AG09309 (cell line): ENCODE data around the gene RHOBTB1.

Experiments
- DNase-seq: peaks from one replicate; pipeline ENCODE4 v3.0.0-alpha.2; 2010; ENCODE audit warnings: low read depth
- H3K4me3 ChIP-seq: 2 replicates; pipeline ENCODE4 v1.5.1; 2011; ENCODE audit warnings: mild to moderate bottlenecking, low read depth, low read length, moderate library complexity; ENCODE audit not compliant: control insufficient read depth
- CTCF ChIP-seq: IDR thresholded peaks from 2 replicates; pipeline ENCODE4 v1.5.1; 2011; ENCODE audit warnings: mild to moderate bottlenecking, low read depth, low read length, inconsistent platforms; ENCODE audit not compliant: insufficient read depth, control insufficient read depth; ENCODE audit errors: missing control alignments

The RHOBTB1 gene

GRCh38 chr10:60905580-60905979 lies 38.4 kb downstream of the RHOBTB1 start:
- no peak overlapping the region for H3K4me3 ChIP-seq
- TF ChIP-seq CTCF = no peak
- DNase-seq = no peak

- DNase-seq = no peak
- no peak for TF ChIP-seq CTCF
- no peak overlapping the region for H3K4me3 ChIP-seq
Observed at GRCh38 chr10:60903096-60903495, 40.9 kb downstream of the RHOBTB1 start.

- no peak for DNase-seq
- no peak for TF ChIP-seq CTCF
- no peak overlapping the region for H3K4me3 ChIP-seq
Observed at GRCh38 chr10:60901561-60902235, 42.3 kb downstream of the RHOBTB1 start.

- DNase-seq = no peak
- H3K4me3 ChIP-seq = no peak overlapping the region
- TF ChIP-seq CTCF = no peak
Observed at GRCh38 chr10:60899266-60899665, 44.7 kb downstream of the RHOBTB1 start.

GRCh38 chr10:60898321-60898720 lies 45.7 kb downstream of the RHOBTB1 start:
- no peak for TF ChIP-seq CTCF
- H3K4me3 ChIP-seq = no peak overlapping the region
- no peak for DNase-seq

GRCh38 chr10:60896810-60897209 lies 47.2 kb downstream of the RHOBTB1 start:
- H3K4me3 ChIP-seq = no peak overlapping the region
- TF ChIP-seq CTCF = no peak
- no peak for DNase-seq
